Endodermal cell (in vitro differentiated cells): ENCODE results near the gene CLSTN2. TPM values are rescaled to one million over a fixed set of nuclear protein-coding genes. Genes with fewer than 3 reads are reported as not detected.

ENCODE experiments used
- DNase-seq: peaks from one replicate; pipeline ENCODE4 v3.0.0-alpha.2; 2017
- H3K27ac ChIP-seq: 2 replicates; pipeline ENCODE4 v1.5.1; 2013; ENCODE audit warnings: mild to moderate bottlenecking, low read depth, low read length, moderate library complexity
- H3K27me3 ChIP-seq: 2 replicates; pipeline ENCODE4 v1.6.1; 2013; ENCODE audit warnings: mild to moderate bottlenecking, low read length, moderate library complexity; ENCODE audit not compliant: insufficient read depth, control insufficient read depth, poor library complexity, severe bottlenecking
- H3K36me3 ChIP-seq: 2 replicates; pipeline ENCODE4 v1.7.0; 2013; ENCODE audit warnings: mild to moderate bottlenecking, low read length, moderate library complexity; ENCODE audit not compliant: control insufficient read depth, insufficient read depth
- H3K4me1 ChIP-seq: one replicate; pipeline ENCODE4 v1.7.0; 2013; ENCODE audit warnings: low read length; ENCODE audit not compliant: control insufficient read depth, insufficient read depth
- H3K4me3 ChIP-seq: 2 replicates; pipeline ENCODE4 v1.5.1; 2013; ENCODE audit warnings: mild to moderate bottlenecking, low read length, moderate library complexity
- H3K9ac ChIP-seq: 2 replicates; pipeline ENCODE4 v1.6.1; 2013; ENCODE audit warnings: mild to moderate bottlenecking, low read length, moderate library complexity; ENCODE audit not compliant: poor library complexity, severe bottlenecking; ENCODE audit errors: extremely low read depth
- H3K9me3 ChIP-seq: 2 replicates; pipeline ENCODE4 v1.6.1; 2013; ENCODE audit warnings: mild to moderate bottlenecking, low read length, moderate library complexity; ENCODE audit not compliant: control insufficient read depth
- H3K27ac Mint-ChIP-seq: 2 replicates; pipeline ENCODE4 v1.8.0; 2020; ENCODE audit warnings: mixed read lengths
- H3K27me3 Mint-ChIP-seq: 2 replicates; pipeline ENCODE4 v1.8.0; 2021; ENCODE audit warnings: mild to moderate bottlenecking, mixed read lengths; ENCODE audit not compliant: insufficient read depth
- H3K36me3 Mint-ChIP-seq: 2 replicates; pipeline ENCODE4 v1.8.0; 2020; ENCODE audit warnings: low read depth, mixed read lengths
- H3K4me1 Mint-ChIP-seq: 2 replicates; pipeline ENCODE4 v1.8.0; 2020; ENCODE audit warnings: mixed read lengths
- H3K4me3 Mint-ChIP-seq: 2 replicates; pipeline ENCODE4 v1.8.0; 2020; ENCODE audit warnings: mild to moderate bottlenecking, moderate library complexity, mixed read lengths
- H3K9me3 Mint-ChIP-seq: 2 replicates; pipeline ENCODE4 v1.8.0; 2020; ENCODE audit warnings: mild to moderate bottlenecking, mixed read lengths
- CTCF ChIP-seq: fragments of 200-600 bp; sonication (generic); conservative IDR thresholded peaks from 2 replicates; pipeline ENCODE4 v1.5.0; 2021; ENCODE audit warnings: antibody characterized with exemption, mild to moderate bottlenecking
- WGBS, 2 experiments: methylation state at CpG; one replicate each; pipeline versions ENCODE4 v1.1.5 to v1.1.7; 2013; ENCODE audit warnings: missing lambda C conversion rate in 2 of 2, mixed read lengths in 1 of 2; ENCODE audit not compliant: insufficient coverage in 1 of 2, insufficient read length in 1 of 2; 5-methylcytosine and 5-hydroxymethylcytosine counted together
- total RNA-seq, 2 donors: library from RNA; stranded (reverse); fragmentation: NEBNext Ultra II Directional in 1 of 2; extraction: Animal tissue kit (Norgen Biotek cat#: 25700) in 1 of 2; gene quantifications; 2 replicates in 1 of 2; 3 replicates in 1 of 2; pipeline ENCODE4 v1.2.1, GENCODE V29; 2021

CLSTN2 gene
- total RNA-seq, 2 donors from 2014 or later = 0.13 to 0.42 TPM

- Histone ChIP-seq H3K27me3 (no peaks in the 10 kb centered on the region), H3K27ac (no peak overlapping the region), H3K36me3 (no peaks in the 10 kb centered on the region), H3K4me3 (no peak overlapping the region), H3K9ac (no peak overlapping the region), H3K4me1 (no peaks in the 10 kb centered on the region), H3K9me3 (no peaks in the 10 kb centered on the region)
- Mint-ChIP-seq H3K36me3 (no peaks in the 10 kb centered on the region), H3K4me1 (peaks cover 13% of the 10 kb centered on the region), H3K9me3 (no peaks in the 10 kb centered on the region), H3K27ac (no peak overlapping the region), H3K27me3 (peaks cover 2% of the 10 kb centered on the region), H3K4me3 (no peak overlapping the region)
- TF ChIP-seq CTCF = no peak
- 91 to 100% methylated on average over 1 of the region's 1 CpG for WGBS, 2 experiments
- DNase-seq = no peak
These were observed 245.6 kb downstream of the CLSTN2 start for GRCh38 chr3:140180603-140181002.

GRCh38 chr3:140185375-140185774, 250.4 kb downstream of the CLSTN2 start:
- Mint-ChIP-seq H3K36me3 (no peaks in the 10 kb centered on the region), H3K4me3 (no peak overlapping the region), H3K27me3 (peaks cover 3% of the 10 kb centered on the region), H3K27ac (no peak overlapping the region), H3K4me1 (no peaks in the 10 kb centered on the region), H3K9me3 (no peaks in the 10 kb centered on the region)
- no peak for DNase-seq
- no peak for TF ChIP-seq CTCF
- H3K36me3 ChIP-seq = no peaks in the 10 kb centered on the region
- H3K4me3 ChIP-seq = no peak overlapping the region
- peaks cover 5% of the 10 kb centered on the region for H3K4me1 ChIP-seq
- no peaks in the 10 kb centered on the region for H3K9me3 ChIP-seq
- 72 to 90% methylated on average over 4 of the region's 4 CpGs for WGBS, 2 experiments
- no peak overlapping the region for H3K9ac ChIP-seq
- H3K27me3 ChIP-seq = no peaks in the 10 kb centered on the region
- H3K27ac ChIP-seq = no peak overlapping the region

GRCh38 chr3:140186421-140186920, 251.5 kb downstream of the CLSTN2 start:
- DNase-seq = no peak
- no peak overlapping the region for H3K27ac ChIP-seq
- H3K9ac ChIP-seq = no peak overlapping the region
- H3K4me3 ChIP-seq = no peak overlapping the region
- no peaks in the 10 kb centered on the region for H3K9me3 Mint-ChIP-seq
- no peaks in the 10 kb centered on the region for H3K27me3 ChIP-seq
- no peaks in the 10 kb centered on the region for H3K4me1 Mint-ChIP-seq
- H3K36me3 Mint-ChIP-seq = no peaks in the 10 kb centered on the region
- H3K36me3 ChIP-seq = no peaks in the 10 kb centered on the region
- H3K9me3 ChIP-seq = no peaks in the 10 kb centered on the region
- H3K27ac Mint-ChIP-seq = no peak overlapping the region
- H3K4me3 Mint-ChIP-seq = no peak overlapping the region
- H3K4me1 ChIP-seq = peaks cover 5% of the 10 kb centered on the region
- peaks cover 3% of the 10 kb centered on the region for H3K27me3 Mint-ChIP-seq
- TF ChIP-seq CTCF = no peak
